Measurements from ENCODE around the gene PHLDB2. TPM values are rescaled to one million over a fixed set of nuclear protein-coding genes. Genes with fewer than 3 reads are reported as not detected.

The PHLDB2 gene
- total and polyA plus RNA-seq, 10 of the 15 experiments (the other 5 are each of a cell fraction or from before 2014, with no cell fraction given) = 0.03 to 0.67 (median 0.40) TPM

GRCh38 chr3:111862415-111862814, 3.4 kb downstream of the PHLDB2 start:
- Histone ChIP-seq H3K79me2 (ENCODE audit: control insufficient read depth, insufficient read depth, low read length) (no peaks in the 10 kb centered on the region), H3K9ac (ENCODE audit: control insufficient read depth, insufficient read depth, low read length) (no peak overlapping the region)
- intact Hi-C loops (cut with micrococcal nuclease; ENCODE audit: unreplicated experiment) = loop anchor here (5.0 kb wide), 1 partner anchor 195 kb away; no protein-coding TSS in a partner anchor

GRCh38 chr3:111862974-111863373, 3.9 kb downstream of the PHLDB2 start:
- Histone ChIP-seq H3K9ac (ENCODE audit: control insufficient read depth, insufficient read depth, low read length) (no peak overlapping the region), H3K4me2 (ENCODE audit: control insufficient read depth, insufficient read depth) (no peak overlapping the region), H3K27me3 (replicated peaks in 1 of 2; ENCODE audit: control insufficient read depth in 2 of 2, insufficient read depth in 2 of 2, low read length in 1 of 2) (peaks cover 2 to 16% of the 10 kb centered on the region in 2 experiments), H3K27ac (ENCODE audit: control insufficient read depth, insufficient read depth) (no peak overlapping the region), H2AFZ (ENCODE audit: control insufficient read depth, low read depth, low read length) (no peak overlapping the region), H3K9me3 (replicated peaks; ENCODE audit: control insufficient read depth, insufficient read depth, low read length) (no peaks in the 10 kb centered on the region), H3K79me2 (ENCODE audit: control insufficient read depth, insufficient read depth, low read length) (no peaks in the 10 kb centered on the region), H3K4me1 (ENCODE audit: control insufficient read depth, insufficient read depth, low read length) (peaks cover 5% of the 10 kb centered on the region), H3K4me3 (no peak overlapping the region), H3K36me3 (ENCODE audit: control insufficient read depth in 2 of 2, insufficient read depth in 2 of 2, low read length in 1 of 2) (no peaks in the 10 kb centered on the region), H4K20me1 (ENCODE audit: control insufficient read depth, insufficient read depth) (no peaks in the 10 kb centered on the region)
- SMC1A ChIA-PET (ENCODE audit: uncharacterized antibody, unreplicated experiment) = interaction anchor here (0.8 to 7.6 kb wide), 8 partner anchors 20 to 178 kb away, joined by 3 to 120 read pairs (median 4); no protein-coding TSS in a partner anchor
- POLR2A ChIA-PET = interaction anchor here (0.6 to 1.6 kb wide), 2 partner anchors 134 to 638 kb away, joined by 3 read pairs; no protein-coding TSS in a partner anchor
- in situ Hi-C loops (cut with MboI) (no loop called here), intact Hi-C loops (cut with micrococcal nuclease; ENCODE audit: unreplicated experiment) (loop anchor here (5.0 kb wide), 1 partner anchor 196 kb away; no protein-coding TSS in a partner anchor)
- ATAC-seq (no peak), DNase-seq (ENCODE audit: low read depth, low spot score) (no peak), FAIRE-seq (no peak)
- TF ChIP-seq CUX1 (IDR thresholded peaks at IDR 0.05; ENCODE audit: insufficient replicate concordance, low read depth, low read length) (no peak), MXI1 (IDR thresholded peaks at IDR 0.05; ENCODE audit: low read depth, low read length) (no peak), PAX5 (IDR thresholded peaks at IDR 0.05; ENCODE audit: borderline replicate concordance, low read depth, low read length) (no peak), HDAC6 (IDR thresholded peaks at IDR 0.05; ENCODE audit: unreplicated experiment) (no peak), DPF2 (IDR thresholded peaks at IDR 0.05) (no peak)
- CTCF ChIA-PET = interaction anchor here (0.7 to 11.1 kb wide), 5 partner anchors 22 to 144 kb away, joined by 3 to 157 read pairs (median 9); no protein-coding TSS in a partner anchor
- RAD21 ChIA-PET (ENCODE audit: unreplicated experiment) = interaction anchor here (0.9 to 6.8 kb wide), 3 partner anchors 22 to 145 kb away, joined by 3 to 43 read pairs (median 42); no protein-coding TSS in a partner anchor
- WGBS (ENCODE audit: insufficient coverage, insufficient replicate concordance, low lambda C conversion rate, missing lambda C conversion rate) = 25% methylated on average over 3 of the region's 3 CpGs
- no TSS peak for BruUV-seq (replicated peaks)

More at GRCh38 chr3:111862415-111862814, 3.4 kb downstream of the PHLDB2 start:
- no peak for TF ChIP-seq BACH1 (IDR thresholded peaks at IDR 0.05; ENCODE audit: borderline replicate concordance)
- no peak for TF ChIP-seq MYC (IDR thresholded peaks at IDR 0.05; ENCODE audit: insufficient read depth, insufficient read length, insufficient replicate concordance, low read length, severe bottlenecking)
- H3K4me1 ChIP-seq (ENCODE audit: control insufficient read depth, insufficient read depth, low read length) = peaks cover 5% of the 10 kb centered on the region
- SMC1A ChIA-PET (ENCODE audit: uncharacterized antibody, unreplicated experiment) = interaction anchor here (0.8 to 7.6 kb wide), 6 partner anchors 21 to 177 kb away, joined by 3 to 120 read pairs (median 8); no protein-coding TSS in a partner anchor
- POLR2A ChIA-PET = no interaction called here
- no peaks in the 10 kb centered on the region for H3K36me3 ChIP-seq (ENCODE audit: control insufficient read depth in 2 of 2, insufficient read depth in 2 of 2, low read length in 1 of 2)
- FAIRE-seq (no peak), ATAC-seq (no peak), DNase-seq (ENCODE audit: low read depth, low spot score) (no peak)
- CTCF ChIA-PET = interaction anchor here (0.7 to 11.1 kb wide), 2 partner anchors 22 to 144 kb away, joined by 3 to 157 read pairs; no protein-coding TSS in a partner anchor
- no TSS peak for BruUV-seq (replicated peaks)
- no peak overlapping the region for H3K4me2 ChIP-seq (ENCODE audit: control insufficient read depth, insufficient read depth)
- H4K20me1 ChIP-seq (ENCODE audit: control insufficient read depth, insufficient read depth) = no peaks in the 10 kb centered on the region
- no peak overlapping the region for H3K27ac ChIP-seq (ENCODE audit: control insufficient read depth, insufficient read depth)
- 47% methylated on average over 5 of the region's 5 CpGs for WGBS (ENCODE audit: insufficient coverage, insufficient replicate concordance, low lambda C conversion rate, missing lambda C conversion rate)
- RAD21 ChIA-PET (ENCODE audit: unreplicated experiment) = interaction anchor here (1.6 to 6.8 kb wide), 3 partner anchors 97 to 145 kb away, joined by 5 to 43 read pairs (median 42); no protein-coding TSS in a partner anchor
- in situ Hi-C loops (cut with MboI) = no loop called here
- H3K9me3 ChIP-seq (replicated peaks; ENCODE audit: control insufficient read depth, insufficient read depth, low read length) = no peaks in the 10 kb centered on the region
- H2AFZ ChIP-seq (ENCODE audit: control insufficient read depth, low read depth, low read length) = no peak overlapping the region
- peaks cover 2 to 16% of the 10 kb centered on the region in 2 experiments for H3K27me3 ChIP-seq (replicated peaks in 1 of 2; ENCODE audit: control insufficient read depth in 2 of 2, insufficient read depth in 2 of 2, low read length in 1 of 2)
- no peak overlapping the region for H3K4me3 ChIP-seq
